GM18505 (cell line): Measurements from ENCODE around the gene TUSC2.
"Not testable (repeated sequence)": the region's sequence is repeated elsewhere in the genome, so short reads cannot be mapped to it uniquely, and the experiment has no call there.

Experiments
- ATAC-seq: cut with Tn5 transposase; IDR thresholded peaks from one replicate; pipeline ENCODE4 v1.9.1; 2021; ENCODE audit not compliant: unreplicated experiment
- POLR2A ChIP-seq: IDR thresholded peaks from 4 replicates; pipeline ENCODE4 v1.6.1; 2011; ENCODE audit warnings: borderline replicate concordance; ENCODE audit not compliant: insufficient read depth, insufficient read length; ENCODE audit errors: extremely low read depth

Gene TUSC2

DNA sequence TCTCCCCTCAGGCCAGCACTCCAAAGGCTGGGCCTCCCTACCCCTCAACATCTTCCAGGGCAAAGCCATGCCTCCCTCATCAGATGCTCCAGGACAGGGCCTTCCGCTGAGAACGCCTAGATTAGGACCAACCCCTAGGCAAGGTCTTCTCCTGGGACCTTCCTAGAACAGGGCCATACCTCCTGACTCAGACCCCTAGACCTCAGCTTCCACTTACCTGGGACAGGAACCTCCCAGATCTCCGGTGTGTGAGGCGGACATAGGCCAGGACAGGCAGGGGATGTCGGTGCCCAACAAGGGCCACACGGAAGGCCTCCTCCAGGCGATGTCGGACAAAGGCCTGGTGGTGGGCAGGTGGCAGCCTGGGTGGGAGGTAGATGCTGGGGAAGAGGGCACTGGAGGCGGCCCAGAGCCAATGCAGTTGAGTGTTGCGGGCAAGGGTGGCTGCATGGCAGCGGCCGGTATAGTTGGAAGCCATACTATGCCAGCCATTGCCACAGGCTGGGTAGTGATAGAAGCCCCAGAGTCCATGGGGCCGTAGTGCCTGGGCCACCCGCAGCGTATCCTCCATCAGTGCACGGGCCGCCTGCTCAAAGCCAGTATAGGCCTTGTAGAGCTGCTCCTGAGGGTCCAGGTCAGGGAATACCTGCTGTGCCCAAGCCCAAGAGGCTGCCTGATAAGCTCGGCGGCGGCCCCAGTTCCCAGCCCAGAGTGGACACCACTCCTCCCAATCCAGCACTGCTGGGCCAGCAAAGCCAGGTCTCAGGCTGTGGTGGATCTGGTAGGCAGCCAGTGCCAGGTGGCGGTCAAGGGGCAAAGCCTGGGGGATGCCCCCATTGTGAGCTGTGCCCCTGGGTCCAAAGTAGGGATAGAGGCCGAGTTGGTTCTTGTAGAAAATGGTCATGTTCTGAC lies 33.3 kb downstream of the TUSC2 start:
- TF ChIP-seq POLR2A, result no peak
- no peak for ATAC-seq

DNA sequence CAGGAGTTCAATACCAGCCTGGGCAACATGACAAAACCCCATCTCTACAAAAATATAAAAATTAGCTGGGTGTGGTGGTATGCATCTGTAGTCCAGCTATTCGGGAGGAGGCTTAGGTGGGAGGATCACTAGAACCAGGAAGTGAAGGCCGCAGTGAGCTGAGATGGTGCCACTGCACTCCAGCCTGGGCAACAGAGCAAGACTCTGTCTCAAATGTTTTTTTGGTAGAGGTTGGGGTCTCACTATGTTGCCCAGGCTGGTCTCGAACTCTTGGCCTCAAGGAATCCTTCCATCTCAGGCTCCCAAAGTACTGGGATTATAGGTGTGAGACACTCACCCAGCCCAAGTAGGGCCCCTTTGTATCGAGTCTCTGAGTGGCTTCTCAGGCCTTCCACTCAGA lies 33.9 kb downstream of the TUSC2 start:
- ATAC-seq, result no peak
- no peak for TF ChIP-seq POLR2A

DNA sequence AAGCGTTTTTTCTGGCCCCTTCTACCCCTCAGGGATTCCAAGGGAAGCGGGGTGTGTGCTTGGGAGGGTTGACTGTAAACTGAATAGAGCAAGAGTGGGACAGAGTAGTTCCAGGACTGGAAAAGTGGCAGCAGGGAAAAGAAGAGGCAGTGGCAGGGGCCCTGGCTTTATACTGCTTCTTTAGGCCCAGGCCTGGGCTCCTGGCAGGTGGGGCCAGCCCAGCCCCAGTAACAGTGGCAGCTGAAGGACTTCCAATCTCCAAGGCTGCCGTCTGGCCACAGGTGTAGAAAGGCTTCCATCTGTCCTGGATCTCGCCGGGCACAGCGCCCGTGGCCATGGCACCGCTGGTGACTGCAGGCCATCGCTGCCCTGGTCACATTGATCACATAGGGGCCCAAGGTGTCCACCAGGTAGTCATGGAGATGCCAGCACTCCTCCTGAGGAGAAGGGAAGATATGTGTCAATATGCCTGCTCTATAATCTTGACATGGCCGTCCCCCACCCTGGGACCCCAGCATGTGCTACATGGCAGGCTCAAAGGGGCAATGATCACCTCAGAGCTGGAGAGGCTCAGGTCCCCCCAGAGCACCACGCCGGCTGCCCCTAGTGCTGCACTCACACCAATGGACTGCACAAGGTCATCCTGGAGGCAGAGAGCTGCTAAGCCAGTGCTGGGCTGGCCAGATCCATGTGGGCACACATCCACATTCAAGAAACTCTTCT lies 34.8 kb downstream of the TUSC2 start:
- no peak for ATAC-seq
- no peak for TF ChIP-seq POLR2A

DNA sequence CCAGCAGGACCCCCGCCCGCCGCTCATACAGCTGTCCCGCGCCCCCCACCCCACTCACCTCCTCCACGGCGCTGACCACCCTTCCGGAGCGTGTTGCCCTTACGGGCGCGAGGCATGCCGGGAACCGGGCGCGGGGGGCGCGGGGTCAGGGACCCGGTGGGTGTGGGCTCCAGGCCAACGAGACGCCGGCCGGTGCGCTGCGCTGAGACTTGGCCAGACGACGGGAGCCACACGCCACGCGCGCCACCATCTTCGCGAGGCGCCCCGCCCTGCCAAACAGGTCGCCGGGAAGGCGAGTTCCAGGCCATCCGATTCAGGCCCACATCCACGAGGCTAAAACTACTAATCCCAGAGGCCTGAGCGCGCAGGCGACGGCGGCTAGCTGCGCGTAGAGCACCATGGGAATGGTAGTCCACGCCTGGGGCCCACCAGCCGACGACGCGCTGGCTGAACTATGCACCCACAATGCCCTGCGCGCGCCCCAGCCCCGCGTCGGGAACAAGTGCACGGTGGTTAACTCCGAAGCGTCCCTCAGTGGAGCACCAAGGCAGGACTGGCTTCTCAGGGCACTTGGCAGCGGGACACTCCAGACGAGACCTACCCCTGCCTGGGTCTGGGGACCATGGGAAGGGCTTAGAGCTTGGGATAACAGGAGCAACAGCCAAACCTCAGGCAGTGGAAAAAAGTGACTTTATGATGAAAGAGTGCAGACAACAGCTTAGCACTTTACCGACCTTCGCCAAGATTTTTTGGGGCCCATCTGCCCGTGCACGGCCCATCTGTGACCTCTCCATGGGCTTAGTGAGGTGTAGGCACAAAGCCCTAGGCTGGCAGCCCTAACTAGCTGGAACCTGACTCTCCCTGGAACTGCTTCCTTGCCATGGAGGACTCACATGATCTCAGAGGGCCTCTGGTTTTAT lies 35.6 kb downstream of the TUSC2 start, which contains the start of gene IFRD2:
Gene IFRD2 (minus strand): TSS at position 271 of the 920 bp plus-strand sequence. CDS start 155 bp downstream, at position 116.
- ATAC-seq, result peak; percentile 90

DNA sequence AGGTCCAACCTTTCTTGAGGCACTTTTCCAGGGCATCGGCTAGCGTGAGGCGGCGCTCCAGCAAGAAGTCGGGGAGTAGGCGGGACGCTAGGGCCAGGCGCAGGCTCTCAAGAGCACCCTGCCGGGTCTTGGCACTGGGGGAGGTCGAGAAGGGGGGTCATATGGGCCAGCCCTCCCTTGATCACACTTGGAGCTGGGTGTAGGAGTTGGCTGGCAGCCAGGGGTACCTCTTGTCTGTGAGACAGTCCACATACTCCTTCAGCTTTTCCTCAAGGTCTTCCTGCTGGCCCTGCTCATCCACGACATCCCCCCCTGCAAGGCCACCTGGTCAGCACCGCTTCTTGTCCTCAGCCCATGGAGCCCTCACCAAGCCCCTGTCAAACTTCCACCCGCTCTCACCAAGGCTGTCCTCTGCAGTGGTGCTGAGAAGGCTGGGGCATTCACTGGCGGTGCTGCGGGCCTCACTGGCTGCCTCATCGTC lies 37.8 kb downstream of the TUSC2 start:
- no peak for ATAC-seq
- TF ChIP-seq POLR2A, result no peak

More for the DNA sequence above, 35.6 kb downstream of the TUSC2 start, which contains the start of gene IFRD2:
- peak; percentile 75 for TF ChIP-seq POLR2A

DNA sequence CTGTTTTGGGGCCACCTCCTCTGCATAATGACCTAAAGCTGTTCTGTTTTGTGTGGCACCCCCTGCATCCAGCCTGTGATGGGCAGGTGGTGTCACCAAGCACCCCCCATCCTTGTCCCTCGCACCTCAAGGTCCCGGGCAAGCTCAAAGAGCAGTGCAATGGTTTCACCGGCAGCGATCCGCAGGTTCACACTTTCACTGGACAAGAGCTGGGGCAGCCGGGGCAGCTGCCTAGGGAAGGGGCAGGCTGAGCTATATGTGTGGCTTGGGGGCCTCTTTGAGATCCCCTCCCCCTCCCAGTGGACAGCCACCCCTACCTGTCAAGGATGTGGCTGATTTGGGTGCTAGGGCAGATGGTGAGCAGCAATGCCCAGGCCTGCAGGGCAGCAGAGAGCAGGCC lies 38.9 kb downstream of the TUSC2 start:
- no peak for TF ChIP-seq POLR2A
- no peak for ATAC-seq

DNA sequence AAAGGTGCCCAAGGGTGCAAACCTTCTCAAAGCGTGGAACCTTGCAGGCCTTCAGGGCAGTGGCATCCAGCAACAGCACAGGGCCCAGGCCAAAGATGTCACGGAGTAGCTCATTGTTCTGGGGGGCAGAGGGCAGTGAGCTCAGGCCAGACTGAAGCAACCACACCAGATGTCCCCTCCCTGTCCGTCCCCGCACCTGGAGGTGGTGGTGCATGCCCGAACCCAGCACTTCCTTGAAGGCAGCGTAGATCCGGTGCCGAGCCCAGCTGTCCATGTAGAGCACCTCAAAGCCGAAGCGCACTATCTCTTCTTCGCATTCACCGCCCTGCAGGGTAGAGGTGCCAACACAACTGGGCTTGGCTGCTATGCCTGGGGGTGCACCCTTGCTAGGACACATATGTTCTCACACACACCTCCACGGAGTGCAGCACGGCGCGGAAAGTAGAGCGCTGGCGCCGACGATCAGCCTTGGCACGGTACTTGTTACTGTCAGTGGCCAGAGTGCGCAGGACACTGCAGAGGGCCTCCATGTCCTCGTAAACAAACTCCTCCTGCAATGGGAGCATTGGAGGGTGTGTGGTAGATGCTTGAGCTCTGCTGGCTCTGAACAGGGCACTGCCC lies 39.5 kb downstream of the TUSC2 start:
- ATAC-seq, result no peak
- no peak for TF ChIP-seq POLR2A

DNA sequence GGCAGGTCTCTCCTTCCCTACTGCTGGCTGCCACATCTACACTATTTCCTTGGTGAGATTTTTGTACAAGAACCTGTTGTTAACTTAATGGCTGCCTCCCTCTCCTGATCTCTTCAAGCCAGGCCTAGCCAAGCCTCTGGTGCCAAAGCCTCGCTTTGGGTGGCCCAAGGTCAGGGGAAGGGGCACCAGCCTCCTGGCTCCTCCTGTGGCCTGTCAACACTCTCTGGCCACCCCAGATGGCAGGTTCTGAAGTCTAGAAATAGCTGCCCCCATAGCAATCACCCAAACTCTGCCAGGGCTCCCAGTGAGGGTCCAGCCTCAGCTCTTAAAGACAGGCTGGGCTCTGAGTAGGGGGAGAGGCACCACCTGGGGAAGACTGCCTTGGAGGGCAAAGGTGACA lies 40.8 kb downstream of the TUSC2 start:
- TF ChIP-seq POLR2A, result no peak
- no peak for ATAC-seq

DNA sequence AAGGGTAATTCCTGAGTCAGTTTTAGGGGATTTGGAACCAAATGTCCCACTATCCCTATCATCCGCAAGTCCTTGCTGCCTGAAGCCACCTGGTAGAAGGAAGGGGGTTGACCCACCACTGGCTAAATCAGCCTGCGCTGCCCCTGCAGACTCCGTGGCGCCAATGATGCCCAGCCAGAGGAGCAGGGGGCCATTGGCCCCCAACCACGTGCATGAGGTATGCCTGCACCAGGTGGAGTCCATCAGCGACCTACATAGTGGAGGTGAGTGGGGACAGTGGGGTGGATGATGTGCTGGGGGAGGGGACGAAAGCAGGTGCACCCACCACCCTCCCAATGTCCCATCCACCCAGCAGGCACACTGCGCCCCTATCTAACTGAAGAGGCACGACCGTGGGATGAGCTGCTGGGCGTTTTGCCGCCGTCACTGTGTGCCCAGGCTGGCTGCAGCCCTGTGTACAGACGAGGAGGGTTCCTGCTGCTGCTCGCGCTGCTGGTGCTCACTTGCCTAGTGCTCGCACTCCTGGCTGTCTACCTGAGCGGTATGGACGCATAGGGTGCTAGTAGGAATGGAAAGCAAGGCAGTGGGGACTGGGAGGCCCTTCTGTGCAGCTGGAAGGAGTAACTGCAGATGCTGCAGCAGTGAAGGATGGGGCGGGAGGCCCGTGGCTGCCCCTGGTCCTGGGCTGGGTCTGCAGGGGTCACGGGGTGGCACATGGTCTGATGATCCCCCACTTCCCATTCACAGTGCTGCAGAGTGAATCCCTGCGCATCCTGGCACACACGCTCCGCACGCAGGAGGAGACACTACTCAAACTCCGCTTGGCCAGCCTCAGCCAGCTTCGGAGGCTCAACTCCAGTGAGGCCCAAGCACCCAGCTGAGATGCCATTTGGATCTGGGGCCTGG lies 41.4 kb downstream of the TUSC2 start:
- no peak for ATAC-seq
- no peak for TF ChIP-seq POLR2A

DNA sequence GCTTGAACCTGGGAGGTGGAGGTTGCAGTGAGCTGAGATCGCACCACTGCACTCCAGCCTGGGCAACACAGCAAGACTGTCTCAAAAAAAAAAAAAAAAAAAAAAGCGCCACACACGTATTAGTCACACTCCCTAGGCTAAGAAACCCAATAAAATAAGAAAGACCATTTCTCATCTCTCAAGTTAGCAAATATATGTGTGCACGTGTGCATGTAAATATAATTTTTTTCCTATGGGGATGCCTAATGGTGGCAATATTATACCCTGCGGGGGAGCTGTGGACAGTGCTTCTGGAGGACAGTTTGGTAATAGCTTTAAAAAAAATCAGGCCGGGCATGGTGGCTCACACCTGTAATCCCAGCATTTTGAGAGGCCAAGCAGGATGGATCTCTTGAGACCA lies 43.9 kb downstream of the TUSC2 start:
- ATAC-seq, result not testable (repeated sequence)

DNA sequence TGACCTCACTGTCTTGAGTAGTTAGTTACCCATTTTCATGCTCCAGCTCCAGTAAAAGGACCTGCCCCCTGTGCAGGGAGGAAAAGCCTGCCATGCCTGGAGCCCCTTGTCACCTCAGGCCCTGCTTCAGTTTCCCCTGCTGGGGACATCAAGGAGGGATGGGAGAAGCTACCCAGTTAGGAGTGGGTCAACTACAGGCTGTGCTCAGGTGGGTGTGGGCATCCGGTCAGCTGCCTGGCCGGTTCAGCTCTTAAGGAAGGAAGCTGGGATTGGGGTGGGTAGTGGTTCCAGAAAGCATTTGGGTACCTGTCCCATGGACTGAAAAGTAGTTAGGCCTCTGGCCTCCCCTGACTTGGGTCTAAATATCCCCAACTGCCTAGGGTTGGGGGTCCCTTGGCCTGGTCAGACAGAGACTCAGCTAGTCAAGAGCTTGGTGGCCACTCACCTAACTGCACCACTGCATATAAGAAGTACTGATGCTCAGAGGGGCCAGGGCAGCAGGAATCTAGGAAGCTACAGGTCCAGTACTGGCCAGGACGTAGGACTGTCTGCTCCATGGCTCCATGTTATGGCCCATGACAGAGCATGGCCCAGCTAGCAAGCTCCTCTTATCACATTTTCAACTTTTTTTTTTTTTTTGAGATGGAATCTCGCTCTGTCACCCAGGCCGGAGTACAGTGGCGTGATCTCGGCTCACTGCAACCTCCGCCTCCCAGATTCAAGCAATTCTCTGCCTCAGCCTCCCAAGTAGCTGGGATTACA lies 48.6 kb downstream of the TUSC2 start:
- no peak for ATAC-seq

More for the DNA sequence above, 48.6 kb downstream of the TUSC2 start:
- no peak for TF ChIP-seq POLR2A
